ENCODE data around the gene TRERF1. TPM values are rescaled to one million over a fixed set of nuclear protein-coding genes. Genes with fewer than 3 reads are reported as not detected.
A peak's percentile ranks its signal among the peaks of the same experiment; 100 is the strongest.

Gene TRERF1
- polyA plus RNA-seq, 1 of the 3 experiments (the other 2 are of a cell fraction), result 3.6 TPM

- ChIA-PET CTCF (interaction anchor here (1.0 to 4.3 kb wide), 7 partner anchors 13 to 666 kb away, joined by 3 to 31 read pairs (median 5); partner anchors contain the start of gene TOMM6), POLR2A (interaction anchor here (1.1 to 2.6 kb wide), 4 partner anchors 30 to 239 kb away, joined by 3 to 11 read pairs (median 6); no protein-coding TSS in a partner anchor)
- H3K4me2 ChIP-seq, result peak overlapping the region; percentile 99
- no peaks in the 10 kb centered on the region for H3K9me3 ChIP-seq
- TF ChIP-seq YY1 (IDR thresholded peaks at IDR 0.05; ENCODE audit: low read depth), result no peak
- TF ChIP-seq, protein P1, sequence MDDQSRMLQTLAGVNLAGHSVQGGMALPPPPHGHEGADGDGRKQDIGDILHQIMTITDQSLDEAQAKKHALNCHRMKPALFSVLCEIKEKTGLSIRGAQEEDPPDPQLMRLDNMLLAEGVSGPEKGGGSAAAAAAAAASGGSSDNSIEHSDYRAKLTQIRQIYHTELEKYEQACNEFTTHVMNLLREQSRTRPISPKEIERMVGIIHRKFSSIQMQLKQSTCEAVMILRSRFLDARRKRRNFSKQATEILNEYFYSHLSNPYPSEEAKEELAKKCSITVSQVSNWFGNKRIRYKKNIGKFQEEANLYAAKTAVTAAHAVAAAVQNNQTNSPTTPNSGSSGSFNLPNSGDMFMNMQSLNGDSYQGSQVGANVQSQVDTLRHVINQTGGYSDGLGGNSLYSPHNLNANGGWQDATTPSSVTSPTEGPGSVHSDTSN (IDR thresholded peaks at IDR 0.05), result no peak
- no peak for TF ChIP-seq GABPA (IDR thresholded peaks at IDR 0.05; ENCODE audit: low read depth)
- TF ChIP-seq SMC3 (IDR thresholded peaks at IDR 0.05; ENCODE audit: low read depth, low read length), result no peak
- TF ChIP-seq ELF1 (IDR thresholded peaks at IDR 0.05), result no peak
- no peak for TF ChIP-seq MAX (IDR thresholded peaks at IDR 0.05; ENCODE audit: low read depth)
- TF ChIP-seq, protein P2, sequence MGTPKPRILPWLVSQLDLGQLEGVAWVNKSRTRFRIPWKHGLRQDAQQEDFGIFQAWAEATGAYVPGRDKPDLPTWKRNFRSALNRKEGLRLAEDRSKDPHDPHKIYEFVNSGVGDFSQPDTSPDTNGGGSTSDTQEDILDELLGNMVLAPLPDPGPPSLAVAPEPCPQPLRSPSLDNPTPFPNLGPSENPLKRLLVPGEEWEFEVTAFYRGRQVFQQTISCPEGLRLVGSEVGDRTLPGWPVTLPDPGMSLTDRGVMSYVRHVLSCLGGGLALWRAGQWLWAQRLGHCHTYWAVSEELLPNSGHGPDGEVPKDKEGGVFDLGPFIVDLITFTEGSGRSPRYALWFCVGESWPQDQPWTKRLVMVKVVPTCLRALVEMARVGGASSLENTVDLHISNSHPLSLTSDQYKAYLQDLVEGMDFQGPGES (IDR thresholded peaks at IDR 0.05; ENCODE audit: low read depth, low read length), result no peak
- no peak for TF ChIP-seq RCOR1 (IDR thresholded peaks at IDR 0.05; ENCODE audit: low read length)
- TF ChIP-seq, protein P3, sequence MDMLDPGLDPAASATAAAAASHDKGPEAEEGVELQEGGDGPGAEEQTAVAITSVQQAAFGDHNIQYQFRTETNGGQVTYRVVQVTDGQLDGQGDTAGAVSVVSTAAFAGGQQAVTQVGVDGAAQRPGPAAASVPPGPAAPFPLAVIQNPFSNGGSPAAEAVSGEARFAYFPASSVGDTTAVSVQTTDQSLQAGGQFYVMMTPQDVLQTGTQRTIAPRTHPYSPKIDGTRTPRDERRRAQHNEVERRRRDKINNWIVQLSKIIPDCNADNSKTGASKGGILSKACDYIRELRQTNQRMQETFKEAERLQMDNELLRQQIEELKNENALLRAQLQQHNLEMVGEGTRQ (IDR thresholded peaks at IDR 0.05; ENCODE audit: borderline replicate concordance, low read depth, low read length), result no peak
- no peak for TF ChIP-seq REST (IDR thresholded peaks at IDR 0.05; ENCODE audit: low read depth, low read length)
- no peak for TF ChIP-seq POLR2AphosphoS5 (IDR thresholded peaks at IDR 0.05; ENCODE audit: low read depth, low read length)
- TF ChIP-seq RFX5 (IDR thresholded peaks at IDR 0.05; ENCODE audit: low read length), result no peak
- TF ChIP-seq ZBTB33 (IDR thresholded peaks at IDR 0.05; ENCODE audit: borderline replicate concordance, low read depth), result no peak
- no peak for TF ChIP-seq TAF1 (IDR thresholded peaks at IDR 0.05; ENCODE audit: borderline replicate concordance, low read depth, low read length)
- no peak for TF ChIP-seq RAD21 (IDR thresholded peaks at IDR 0.05; ENCODE audit: low read length)
- TF ChIP-seq TCF12 (IDR thresholded peaks at IDR 0.05), result no peak
- DNase-seq, result peak; percentile 43
- peaks cover 9% of the 10 kb centered on the region; the same call in 1 of the 2 replicates for H4K20me1 ChIP-seq (ENCODE audit: insufficient read depth)
- 49% methylated on average over 29 of the region's 32 CpGs for WGBS (ENCODE audit: low lambda C conversion rate)
- H2AFZ ChIP-seq (ENCODE audit: low read depth), result peak overlapping the region; percentile 93
- H3K9me2 ChIP-seq, result no peaks in the 10 kb centered on the region
- peak overlapping the region in 1 of 2 experiments; percentile 56; a peak in 2 of 4 replicates for H3K27ac ChIP-seq (ENCODE audit: low read depth in 2 of 2, low read length in 1 of 2)
- peaks cover 8 to 17% of the 10 kb centered on the region in 2 experiments; a peak in 3 of 4 replicates for H3K4me1 ChIP-seq (ENCODE audit: control insufficient read depth in 1 of 2, insufficient read depth in 2 of 2, low read depth in 1 of 2, low read length in 1 of 2)
- no peaks in the 10 kb centered on the region for H3K27me3 ChIP-seq (ENCODE audit: insufficient read depth)
- no peaks in the 10 kb centered on the region for H3K36me3 ChIP-seq (replicated peaks in 1 of 2; ENCODE audit: control insufficient read depth in 1 of 2, insufficient read depth in 2 of 2, low read length in 1 of 2)
- H3K79me2 ChIP-seq (ENCODE audit: insufficient read depth), result peaks cover 29% of the 10 kb centered on the region
- peak overlapping the region; percentile 96; the same call in 1 of the 2 replicates for H3K9ac ChIP-seq
- H3F3A ChIP-seq (replicated peaks; ENCODE audit: insufficient read depth), result peaks cover 22% of the 10 kb centered on the region
- H3K4me3 ChIP-seq (ENCODE audit: low read depth in 2 of 2, low read length in 1 of 2), result peak overlapping the region; percentile 95 to 100
Measured at GRCh38 chr6:42453654-42454427, 2.1 kb upstream of the TRERF1 start.

All from SK-N-SH (cell line).